Subcutaneous abdominal adipose tissue (tissue), 5 donors: ENCODE data around the gene KCNQ4.
A peak's percentile ranks its signal among the peaks of the same experiment; 100 is the strongest.

Experiments used
- H3K27ac ChIP-seq: one replicate; pipeline ENCODE4 v1.7.0; 2013; ENCODE audit warnings: low read depth, mild to moderate bottlenecking, inconsistent platforms, low read length, moderate library complexity
- H3K27me3 ChIP-seq, 5 donors: one replicate each; pipeline ENCODE4 v1.7.0; 2013; ENCODE audit warnings: low read length in 5 of 5, inconsistent platforms in 1 of 5; ENCODE audit not compliant: control insufficient read depth in 5 of 5, insufficient read depth in 4 of 5
- H3K36me3 ChIP-seq, 5 donors: one replicate each; pipeline ENCODE4 v1.7.0; 2013; ENCODE audit warnings: low read length in 5 of 5; ENCODE audit not compliant: control insufficient read depth in 5 of 5, insufficient read depth in 5 of 5
- H3K4me1 ChIP-seq, 5 donors: one replicate each; pipeline ENCODE4 v1.7.0; 2013; ENCODE audit warnings: low read length in 5 of 5, mild to moderate bottlenecking in 3 of 5, moderate library complexity in 1 of 5; ENCODE audit not compliant: control insufficient read depth in 5 of 5, insufficient read depth in 5 of 5
- H3K4me3 ChIP-seq, 5 donors: one replicate each; pipeline ENCODE4 v1.7.0; 2013; ENCODE audit warnings: low read length in 5 of 5, low read depth in 1 of 5
- H3K9ac ChIP-seq, 5 donors: one replicate each; pipeline ENCODE4 v1.7.0; 2013; ENCODE audit warnings: low read length in 5 of 5, mild to moderate bottlenecking in 4 of 5, moderate library complexity in 3 of 5
- H3K9me3 ChIP-seq, 5 donors: one replicate each; pipeline ENCODE4 v1.7.0; 2013; ENCODE audit warnings: low read length in 5 of 5; ENCODE audit not compliant: control insufficient read depth in 5 of 5
- donor health status: healthy.
- donor health status: healthy.
- donor health status: healthy.
- donor health status: healthy.
- donor health status: healthy.

KCNQ4 gene

GRCh38 chr1:40794974-40795715 is 11.6 kb downstream of the KCNQ4 start:
- H3K27me3 ChIP-seq = no peaks in the 10 kb centered on the region
- no peak overlapping the region for H3K27ac ChIP-seq
- H3K4me1 ChIP-seq = peaks cover 2 to 20% (median 17%) of the 10 kb centered on the region in 5 donors

GRCh38 chr1:40795811-40796586 is 12.4 kb downstream of the KCNQ4 start:
- Histone ChIP-seq H3K36me3 (no peaks in the 10 kb centered on the region), H3K4me3 (no peak overlapping the region), H3K27ac (no peak overlapping the region), H3K9ac (no peak overlapping the region), H3K9me3 (no peaks in the 10 kb centered on the region), H3K27me3 (no peaks in the 10 kb centered on the region), H3K4me1 (peaks cover 2 to 20% (median 17%) of the 10 kb centered on the region in 5 donors)

More at GRCh38 chr1:40794974-40795715, 11.6 kb downstream of the KCNQ4 start:
- Histone ChIP-seq H3K4me3 (no peak overlapping the region), H3K36me3 (no peaks in the 10 kb centered on the region), H3K9ac (no peak overlapping the region), H3K9me3 (no peaks in the 10 kb centered on the region)

DNA sequence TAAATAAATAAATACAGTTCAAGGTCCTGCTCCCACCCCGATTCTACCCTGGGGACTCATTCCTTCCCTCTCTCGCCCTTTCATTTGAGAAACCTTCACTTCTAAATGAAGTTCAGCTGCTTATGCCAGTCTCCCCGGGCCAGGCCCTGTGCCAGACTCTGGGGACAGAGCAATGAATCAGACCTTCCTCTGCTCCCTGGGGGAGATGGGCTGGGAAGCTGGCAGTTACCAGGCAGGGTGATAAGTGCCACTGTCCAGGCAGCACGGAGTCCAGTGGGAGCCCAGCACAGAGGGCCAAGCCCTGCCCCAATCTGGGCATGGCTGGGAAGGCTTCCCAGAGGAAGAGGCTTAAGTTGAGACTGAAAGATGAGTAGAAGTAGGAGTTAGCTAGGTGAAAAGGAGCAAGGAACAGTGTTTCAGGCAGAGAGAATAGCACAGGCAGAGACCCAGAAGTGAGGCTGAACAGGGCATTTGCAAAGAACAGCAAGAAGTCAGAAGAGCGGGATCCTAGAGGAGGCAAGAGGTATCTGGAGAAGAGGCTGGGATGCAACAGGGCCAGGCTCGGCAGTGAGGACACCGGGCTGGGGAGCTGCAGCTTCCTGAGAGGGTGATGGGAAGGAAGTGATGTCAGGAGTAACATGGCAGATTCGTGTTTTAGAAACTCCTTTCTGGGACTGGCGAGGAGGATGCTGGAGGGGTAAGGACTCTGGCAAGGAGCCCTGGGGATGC is 13.5 kb downstream of the KCNQ4 start:
- peaks cover 2 to 29% (median 24%) of the 10 kb centered on the region in 5 donors for H3K4me1 ChIP-seq
- no peak overlapping the region for H3K27ac ChIP-seq
- H3K36me3 ChIP-seq = no peaks in the 10 kb centered on the region

DNA sequence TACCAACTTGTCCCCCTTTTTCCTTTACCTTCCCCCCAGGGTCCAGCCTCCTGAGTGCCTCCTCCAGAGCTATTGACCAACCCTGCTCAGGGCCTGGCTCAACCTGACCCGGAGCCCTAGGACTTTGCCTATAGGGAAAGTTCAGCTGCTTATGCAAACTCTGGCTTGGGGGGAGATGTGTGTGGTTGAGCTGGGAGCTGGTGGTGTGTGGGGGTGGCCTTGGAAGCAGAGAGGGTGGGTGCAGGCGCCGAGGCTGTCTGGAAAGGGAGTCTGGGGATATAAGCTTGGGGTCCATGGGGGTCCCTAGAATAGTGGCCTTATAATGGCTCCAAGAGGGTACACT is 14.1 kb downstream of the KCNQ4 start:
- peaks cover 2 to 30% (median 25%) of the 10 kb centered on the region in 5 donors for H3K4me1 ChIP-seq
- no peak overlapping the region for H3K4me3 ChIP-seq
- H3K27me3 ChIP-seq = no peaks in the 10 kb centered on the region
- H3K9me3 ChIP-seq = no peaks in the 10 kb centered on the region
- no peaks in the 10 kb centered on the region for H3K36me3 ChIP-seq
- no peak overlapping the region for H3K27ac ChIP-seq
- no peak overlapping the region for H3K9ac ChIP-seq

More for the DNA sequence above, 13.5 kb downstream of the KCNQ4 start:
- Histone ChIP-seq H3K9me3 (no peaks in the 10 kb centered on the region), H3K9ac (no peak overlapping the region), H3K27me3 (no peaks in the 10 kb centered on the region), H3K4me3 (no peak overlapping the region)

DNA sequence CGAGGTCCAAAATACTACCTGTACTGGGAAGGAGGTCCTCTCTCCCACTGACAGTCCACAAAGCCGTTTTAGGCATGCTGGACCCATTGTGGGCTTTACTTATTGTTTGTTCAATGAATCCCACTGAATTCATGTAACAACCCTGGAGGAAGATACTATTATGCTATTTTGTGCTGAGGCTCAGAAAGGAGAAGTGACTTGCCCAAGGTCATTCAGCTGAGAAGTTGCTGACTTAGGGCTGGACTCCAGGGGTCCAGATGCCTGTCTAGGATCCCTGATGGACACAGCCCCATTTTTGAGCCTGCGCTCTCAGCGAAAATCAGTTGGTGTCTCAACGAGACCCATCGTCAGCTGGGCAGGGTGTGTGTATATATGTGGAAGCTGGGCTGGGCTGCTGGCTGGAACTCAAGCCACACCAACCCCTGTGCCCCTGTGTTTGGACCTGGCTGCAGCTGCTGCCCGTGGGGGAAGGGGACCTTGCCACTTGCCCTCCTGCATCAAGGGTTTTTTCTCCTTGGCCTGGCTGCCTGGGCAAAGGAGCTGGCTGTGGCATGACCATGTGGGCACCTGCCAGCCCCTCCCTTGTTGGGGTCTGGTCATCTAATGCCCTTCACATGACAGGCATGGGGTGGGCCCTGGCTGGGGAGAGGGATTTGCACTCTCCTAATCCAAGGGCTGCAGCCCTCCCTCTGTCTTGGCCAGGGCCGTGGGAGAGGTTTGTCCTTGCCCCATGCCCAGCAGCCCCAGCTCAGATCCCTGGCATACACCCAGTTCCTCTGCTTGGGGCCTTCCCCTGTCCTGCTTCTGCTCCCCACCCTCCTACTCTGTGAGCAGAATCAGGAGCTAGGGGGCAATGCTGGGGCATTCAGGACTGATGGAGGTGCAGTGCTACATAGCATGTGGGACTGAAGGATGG is 15.0 kb downstream of the KCNQ4 start:
- no peak overlapping the region for H3K4me3 ChIP-seq
- H3K36me3 ChIP-seq = no peaks in the 10 kb centered on the region
- H3K9ac ChIP-seq = no peak overlapping the region
- H3K4me1 ChIP-seq = peaks cover 2 to 30% (median 25%) of the 10 kb centered on the region in 5 donors
- no peaks in the 10 kb centered on the region for H3K27me3 ChIP-seq
- H3K27ac ChIP-seq = no peak overlapping the region
- no peaks in the 10 kb centered on the region for H3K9me3 ChIP-seq

- no peak overlapping the region for H3K27ac ChIP-seq
Observed at GRCh38 chr1:40799351-40799867, 15.8 kb downstream of the KCNQ4 start.

GRCh38 chr1:40801742-40802077 is 18.1 kb downstream of the KCNQ4 start:
- peaks cover 4 to 40% (median 32%) of the 10 kb centered on the region in 5 donors for H3K4me1 ChIP-seq
- H3K9me3 ChIP-seq = no peaks in the 10 kb centered on the region
- H3K9ac ChIP-seq = peak overlapping the region in 4 of 5 donors; percentile 53 to 82 (median 76)
- H3K27me3 ChIP-seq = no peaks in the 10 kb centered on the region
- H3K27ac ChIP-seq = no peak overlapping the region
- H3K36me3 ChIP-seq = no peaks in the 10 kb centered on the region
- H3K4me3 ChIP-seq = peak overlapping the region; percentile 54 to 68 (median 60)

More at GRCh38 chr1:40799351-40799867, 15.8 kb downstream of the KCNQ4 start:
- H3K36me3 ChIP-seq = no peaks in the 10 kb centered on the region
- H3K27me3 ChIP-seq = no peaks in the 10 kb centered on the region
- H3K9ac ChIP-seq = peak overlapping the region in 1 of 5 donors; percentile 33
- peaks cover 4 to 30% (median 25%) of the 10 kb centered on the region in 5 donors for H3K4me1 ChIP-seq
- H3K4me3 ChIP-seq = no peak overlapping the region
- H3K9me3 ChIP-seq = no peaks in the 10 kb centered on the region

DNA sequence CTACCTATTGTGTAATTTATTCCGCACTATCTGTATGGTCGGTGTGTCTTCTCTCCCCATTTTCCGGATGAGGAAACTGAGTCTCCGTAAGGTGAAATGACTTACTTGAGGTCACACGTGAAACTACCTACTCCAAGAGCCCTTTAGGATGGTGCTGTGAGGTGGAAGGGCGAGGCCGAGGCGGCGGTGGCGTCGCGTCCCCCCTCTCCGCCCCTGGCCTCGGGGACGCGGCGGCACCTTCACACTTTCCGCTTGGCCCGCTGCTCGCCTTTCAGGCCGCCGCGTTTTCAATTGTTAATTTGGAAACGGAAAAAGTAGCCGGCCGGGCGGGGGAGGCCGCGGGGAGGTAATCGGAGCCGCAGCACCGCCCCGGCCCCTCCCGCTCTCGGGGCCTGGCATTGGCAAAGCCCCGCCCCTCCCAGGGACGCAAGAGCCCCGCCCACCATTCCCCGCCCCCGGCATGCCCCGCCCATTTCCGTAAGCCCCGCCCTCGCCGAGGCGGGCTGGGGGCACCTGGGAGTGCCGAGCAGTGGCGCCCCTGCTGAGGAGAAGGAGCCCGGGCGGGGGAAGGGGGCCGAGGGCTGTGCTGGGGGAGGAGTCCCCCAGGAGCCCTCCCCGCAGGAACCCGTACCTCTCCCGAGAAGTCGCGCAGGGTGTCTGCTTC is 18.6 kb downstream of the KCNQ4 start:
- H3K27ac ChIP-seq = peak overlapping the region; percentile 73
- no peaks in the 10 kb centered on the region for H3K27me3 ChIP-seq
- peaks cover 4 to 42% (median 33%) of the 10 kb centered on the region in 5 donors for H3K4me1 ChIP-seq
- peak overlapping the region; percentile 54 to 68 (median 60) for H3K4me3 ChIP-seq
- H3K36me3 ChIP-seq = no peaks in the 10 kb centered on the region
- no peaks in the 10 kb centered on the region for H3K9me3 ChIP-seq
- peak overlapping the region in 4 of 5 donors; percentile 53 to 82 (median 76) for H3K9ac ChIP-seq

DNA sequence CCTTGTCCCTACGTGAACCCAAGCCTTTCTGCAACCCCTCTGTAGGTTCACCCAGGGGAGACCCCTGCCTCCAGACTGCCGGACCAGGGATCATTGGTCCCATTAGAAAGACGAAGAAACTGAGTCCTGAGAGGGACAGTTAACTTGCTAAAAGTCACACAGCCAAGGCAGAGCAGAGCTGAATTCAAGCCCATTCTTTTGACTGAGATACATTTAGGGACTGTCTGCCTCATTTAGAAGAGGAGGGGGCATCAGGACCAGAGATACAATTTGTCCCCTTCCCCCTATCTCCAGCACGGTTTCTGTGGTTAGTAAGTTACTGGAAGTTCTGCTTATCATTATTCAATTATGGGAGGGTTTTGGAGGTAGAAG is 19.1 kb downstream of the KCNQ4 start:
- Histone ChIP-seq H3K4me3 (peak overlapping the region in 3 of 5 donors; percentile 22 to 50 (median 38)), H3K36me3 (no peaks in the 10 kb centered on the region), H3K4me1 (peaks cover 6 to 44% (median 36%) of the 10 kb centered on the region in 5 donors), H3K9me3 (no peaks in the 10 kb centered on the region), H3K9ac (peak overlapping the region in 2 of 5 donors; percentile 1 to 28), H3K27me3 (no peaks in the 10 kb centered on the region), H3K27ac (peak overlapping the region; percentile 73)
